Body of pancreas (tissue), 4 donors: ENCODE results near the gene SLC23A2. TPM values are rescaled to one million over a fixed set of nuclear protein-coding genes. Genes with fewer than 3 reads are reported as not detected.
"Not testable (repeated sequence)": the region's sequence is repeated elsewhere in the genome, so short reads cannot be mapped to it uniquely, and the experiment has no call there.

ENCODE experiments used
- ATAC-seq: fragments of 150-250 bp; one replicate; pipeline ENCODE4 v1.9.1; 2016
- DNase-seq, 4 donors: peaks; one replicate each; pipeline ENCODE4 v3.0.0-alpha.2; 2019
- H3K27ac ChIP-seq, 4 donors: fragments of 200-600 bp; sonication (generic); 1 replicate in 3 of 4; 2 replicates in 1 of 4; pipeline versions ENCODE4 v1.5.1 to v1.6.1; 2016 to 2019; ENCODE audit warnings: mild to moderate bottlenecking in 1 of 4, mixed read lengths in 1 of 4, moderate library complexity in 1 of 4
- H3K27me3 ChIP-seq, 2 donors: fragments of 200-600 bp; sonication (generic); one replicate each; pipeline ENCODE4 v1.6.0; 2016; ENCODE audit warnings: mild to moderate bottlenecking in 1 of 2
- H3K36me3 ChIP-seq, 2 donors: fragments of 200-600 bp; sonication (generic); replicated peaks in 1 of 2; 2 replicates each; pipeline ENCODE4 v1.5.1; 2016; ENCODE audit warnings: low read depth in 2 of 2; ENCODE audit not compliant: insufficient read depth in 1 of 2
- H3K4me1 ChIP-seq: fragments of 200-600 bp; sonication (generic); one replicate; pipeline ENCODE4 v1.6.0; 2016
- H3K4me3 ChIP-seq, 2 donors: fragments of 200-600 bp; sonication (generic); 1 replicate in 1 of 2; 2 replicates in 1 of 2; pipeline ENCODE4 v1.5.1; 2016 to 2019
- H3K9me3 ChIP-seq, 3 donors: fragments of 200-600 bp; sonication (generic); 1 replicate in 2 of 3; 2 replicates in 1 of 3; pipeline ENCODE4 v1.5.1; 2016
- POLR2A ChIP-seq, 3 donors: fragments of 450-650 bp; IDR thresholded peaks; one replicate each; pipeline ENCODE4 v1.6.1; 2016; ENCODE audit warnings: antibody characterized with exemption in 3 of 3, mild to moderate bottlenecking in 2 of 3
- WGBS, 2 donors: methylation state at CpG; one replicate each; pipeline ENCODE4 v1.1.5; 2017; 5-methylcytosine and 5-hydroxymethylcytosine counted together
- intact Hi-C: fragments of 100-400 bp; cut with DNase I; formaldehyde crosslinking; loops from one replicate; pipeline ENCODE4 v1.15.1; 2023
- total RNA-seq, 2 donors: library from RNA; depleted of rRNA; stranded (reverse); fragments of >200 nt; gene quantifications; one replicate each; pipeline ENCODE4 v1.1.0, GENCODE V29; 2016
- TF ChIP-seq, protein P1 (sequence below), 7 experiments: fragments of 450-650 bp in 4 of 7; fragments of 200-600 bp in 3 of 7; sonication (generic) in 3 of 7; IDR thresholded peaks; one replicate each; pipeline ENCODE4 v1.5.1; 2016 to 2019; ENCODE audit warnings: antibody characterized with exemption in 7 of 7

SLC23A2 gene
- total RNA-seq, 2 donors from 2014 or later: 12.2 TPM

DNA sequence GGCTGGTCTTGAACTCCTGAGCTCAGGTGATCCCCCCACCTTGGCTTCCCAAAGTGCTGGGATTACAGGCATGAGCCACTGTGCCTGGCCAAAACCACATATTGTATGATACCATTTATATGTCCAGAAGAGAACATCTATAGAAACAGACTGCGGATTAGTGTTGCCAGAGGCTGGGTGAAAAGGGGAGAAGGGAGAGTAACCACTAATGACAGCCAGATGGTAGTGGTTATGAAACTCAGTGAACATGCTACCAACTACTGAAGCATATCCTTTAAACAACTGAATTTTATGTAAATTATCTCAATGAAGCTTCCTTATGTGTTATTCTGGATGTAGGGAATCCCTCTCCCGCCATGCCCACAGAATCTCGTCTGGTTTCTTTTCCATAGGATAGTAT lies 15.7 kb downstream of the SLC23A2 start:
- ATAC-seq (no peak), DNase-seq (no peak)
- H3K27ac ChIP-seq: no peak overlapping the region
- WGBS, 2 donors: 93 to 99% methylated on average over 3 of the region's 3 CpGs
- no peak overlapping the region for H3K4me3 ChIP-seq
- intact Hi-C loops: no loop called here
- no peaks in the 10 kb centered on the region for H3K27me3 ChIP-seq
- H3K9me3 ChIP-seq: no peaks in the 10 kb centered on the region
- no peaks in the 10 kb centered on the region for H3K36me3 ChIP-seq
- no peaks in the 10 kb centered on the region for H3K4me1 ChIP-seq
- TF ChIP-seq POLR2A (IDR thresholded peaks at IDR 0.05): no peak
- TF ChIP-seq, protein P1, sequence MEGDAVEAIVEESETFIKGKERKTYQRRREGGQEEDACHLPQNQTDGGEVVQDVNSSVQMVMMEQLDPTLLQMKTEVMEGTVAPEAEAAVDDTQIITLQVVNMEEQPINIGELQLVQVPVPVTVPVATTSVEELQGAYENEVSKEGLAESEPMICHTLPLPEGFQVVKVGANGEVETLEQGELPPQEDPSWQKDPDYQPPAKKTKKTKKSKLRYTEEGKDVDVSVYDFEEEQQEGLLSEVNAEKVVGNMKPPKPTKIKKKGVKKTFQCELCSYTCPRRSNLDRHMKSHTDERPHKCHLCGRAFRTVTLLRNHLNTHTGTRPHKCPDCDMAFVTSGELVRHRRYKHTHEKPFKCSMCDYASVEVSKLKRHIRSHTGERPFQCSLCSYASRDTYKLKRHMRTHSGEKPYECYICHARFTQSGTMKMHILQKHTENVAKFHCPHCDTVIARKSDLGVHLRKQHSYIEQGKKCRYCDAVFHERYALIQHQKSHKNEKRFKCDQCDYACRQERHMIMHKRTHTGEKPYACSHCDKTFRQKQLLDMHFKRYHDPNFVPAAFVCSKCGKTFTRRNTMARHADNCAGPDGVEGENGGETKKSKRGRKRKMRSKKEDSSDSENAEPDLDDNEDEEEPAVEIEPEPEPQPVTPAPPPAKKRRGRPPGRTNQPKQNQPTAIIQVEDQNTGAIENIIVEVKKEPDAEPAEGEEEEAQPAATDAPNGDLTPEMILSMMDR (IDR thresholded peaks at IDR 0.05): no peak

DNA sequence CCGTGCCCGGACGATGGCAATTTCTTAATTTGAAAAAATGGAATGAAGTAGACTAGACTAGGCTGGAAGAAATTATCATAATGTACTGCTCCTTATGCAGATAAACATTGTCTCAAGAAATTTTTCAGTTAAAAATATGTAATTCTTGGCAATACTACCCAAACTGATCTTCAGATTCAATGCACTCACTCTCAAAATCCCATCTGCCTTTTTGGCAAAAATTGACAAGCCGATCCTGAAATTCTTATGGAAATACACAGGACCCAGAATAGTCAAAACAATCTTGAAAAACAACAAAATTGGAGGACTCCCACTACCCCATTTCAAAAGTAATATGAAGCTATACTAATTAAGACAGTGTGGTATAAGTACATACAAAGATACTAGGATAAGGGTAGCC lies 19.0 kb downstream of the SLC23A2 start:
- ATAC-seq (no peak), DNase-seq (no peak)
- Histone ChIP-seq H3K27ac (no peak overlapping the region), H3K9me3 (no peaks in the 10 kb centered on the region), H3K4me1 (peaks cover 12% of the 10 kb centered on the region), H3K36me3 (no peaks in the 10 kb centered on the region), H3K4me3 (no peak overlapping the region), H3K27me3 (no peaks in the 10 kb centered on the region)
- TF ChIP-seq, protein P1 (IDR thresholded peaks at IDR 0.05): no peak
- TF ChIP-seq POLR2A (IDR thresholded peaks at IDR 0.05): no peak
- WGBS, 2 donors: 93 to 99% methylated on average over 4 of the region's 4 CpGs
- intact Hi-C loops: no loop called here

DNA sequence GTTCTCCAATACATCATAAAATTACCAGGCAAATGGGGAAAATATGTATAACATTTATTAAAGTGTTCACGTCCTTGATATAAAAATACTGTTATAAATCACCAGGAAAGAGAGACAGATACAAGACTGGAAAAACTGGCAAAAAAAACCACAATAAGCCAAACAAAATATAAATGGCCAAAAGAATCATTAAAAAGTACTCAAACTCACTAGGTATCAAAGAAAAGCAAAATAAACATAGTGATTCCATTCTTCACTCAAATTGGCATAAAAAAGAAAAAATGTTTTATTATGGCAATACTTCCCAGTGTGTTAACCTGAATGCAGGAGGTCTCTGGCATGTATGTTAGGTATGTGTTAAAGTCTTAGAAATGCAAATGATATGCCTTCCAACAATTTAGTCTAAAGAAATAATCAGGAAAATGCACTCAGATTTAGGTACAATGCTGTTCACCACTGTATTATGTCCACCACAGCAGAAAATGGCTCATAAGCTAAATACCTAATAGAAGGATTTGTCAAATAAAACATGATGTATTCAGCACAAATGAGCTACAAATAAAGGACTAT lies 21.4 kb downstream of the SLC23A2 start:
- H3K4me3 ChIP-seq: no peak overlapping the region
- H3K4me1 ChIP-seq: peaks cover 12% of the 10 kb centered on the region
- no peaks in the 10 kb centered on the region for H3K9me3 ChIP-seq
- intact Hi-C loops: no loop called here
- no peaks in the 10 kb centered on the region for H3K36me3 ChIP-seq
- 38 to 61% methylated on average over 1 of the region's 1 CpG for WGBS, 2 donors
- DNase-seq: no peak
- no peak for ATAC-seq
- no peaks in the 10 kb centered on the region for H3K27me3 ChIP-seq
- TF ChIP-seq, protein P1 (IDR thresholded peaks at IDR 0.05): no peak
- no peak for TF ChIP-seq POLR2A (IDR thresholded peaks at IDR 0.05)
- no peak overlapping the region for H3K27ac ChIP-seq

DNA sequence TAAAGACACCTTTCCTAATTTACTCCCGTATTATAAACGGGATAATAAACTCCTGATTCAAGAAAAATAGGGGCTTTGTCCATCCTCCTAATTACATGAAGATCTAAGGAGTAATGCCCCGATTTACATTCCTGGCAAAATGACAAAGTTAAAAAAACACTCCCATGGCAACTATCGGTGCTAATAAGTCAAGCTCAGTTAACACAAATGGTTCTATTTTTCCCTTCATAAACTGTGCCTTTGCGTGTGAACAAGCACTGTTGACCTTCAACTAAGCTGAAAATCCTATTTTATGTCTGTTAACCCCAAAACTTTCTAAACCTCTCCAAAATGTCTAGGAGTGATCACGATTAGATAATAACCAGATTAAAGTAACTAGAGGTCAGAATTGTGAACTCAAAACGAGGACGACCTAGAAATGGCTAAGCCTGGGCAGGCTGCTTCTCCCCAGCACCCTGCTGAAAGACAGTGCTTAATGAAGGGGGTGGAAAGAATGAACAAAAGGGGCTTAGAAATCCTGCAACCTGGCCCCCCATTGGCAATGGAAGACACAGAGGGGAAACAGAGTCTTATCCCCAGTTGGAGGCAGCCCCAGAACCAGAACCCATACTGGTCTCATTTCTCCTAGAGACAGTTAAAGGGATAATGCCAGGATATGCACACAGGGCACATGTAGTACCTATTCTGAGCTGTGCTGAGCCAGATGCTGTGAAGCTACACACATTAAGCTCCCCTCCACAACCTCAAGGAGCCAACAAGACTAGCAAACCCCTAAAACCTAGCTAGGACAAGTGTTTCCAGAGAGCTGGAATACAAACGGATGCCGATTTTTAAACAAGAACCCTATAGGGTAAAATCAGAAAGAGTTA lies 23.0 kb downstream of the SLC23A2 start:
- intact Hi-C loops: no loop called here

DNA sequence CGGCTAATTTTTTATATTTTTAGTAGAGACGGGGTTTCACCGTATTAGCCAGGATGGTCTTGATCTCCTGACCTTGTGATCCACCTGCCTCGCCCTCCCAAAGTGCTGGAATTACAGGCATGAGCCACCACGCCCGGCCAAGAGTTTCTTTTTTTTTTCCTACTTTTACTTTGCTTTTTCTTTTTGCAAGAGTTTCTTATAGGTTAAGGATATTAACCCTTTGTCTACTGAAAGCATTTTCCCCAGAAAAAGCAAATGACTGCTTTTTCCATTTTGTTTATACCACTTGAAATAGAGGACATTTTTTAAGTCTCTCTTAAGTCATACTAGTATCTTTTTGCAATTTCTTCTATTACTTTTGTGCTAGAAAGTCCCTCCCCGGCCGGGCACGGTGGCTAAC lies 25.3 kb downstream of the SLC23A2 start:
- peaks cover 28% of the 10 kb centered on the region for H3K4me1 ChIP-seq
- H3K27me3 ChIP-seq, ATAC-seq, H3K4me3 ChIP-seq, H3K9me3 ChIP-seq, H3K27ac ChIP-seq, intact Hi-C loops, DNase-seq, H3K36me3 ChIP-seq: not testable (repeated sequence)
- 82 to 93% methylated on average over 9 of the region's 9 CpGs for WGBS, 2 donors

More for the DNA sequence above, 23.0 kb downstream of the SLC23A2 start:
- H3K27me3 ChIP-seq: no peaks in the 10 kb centered on the region
- H3K27ac ChIP-seq: peak overlapping the region in 1 of 4 donors; percentile 3
- ATAC-seq (no peak), DNase-seq (no peak)
- 32 to 33% methylated on average over 10 of the region's 10 CpGs for WGBS, 2 donors
- peaks cover 21% of the 10 kb centered on the region for H3K4me1 ChIP-seq
- H3K4me3 ChIP-seq: no peak overlapping the region
- H3K9me3 ChIP-seq: no peaks in the 10 kb centered on the region
- no peak for TF ChIP-seq POLR2A (IDR thresholded peaks at IDR 0.05)
- TF ChIP-seq, protein P1 (IDR thresholded peaks at IDR 0.05): no peak
- H3K36me3 ChIP-seq: no peaks in the 10 kb centered on the region
